Tibial nerve (tissue), 4 donors: Measurements from ENCODE around the gene SLC40A1.

Source experiments
- CTCF ChIP-seq, 5 experiments: fragments of 200-600 bp in 3 of 5; fragments of 450-650 bp in 2 of 5; sonication (generic) in 3 of 5; IDR thresholded peaks; one replicate each; pipeline ENCODE4 v1.5.1; 2016 to 2019; ENCODE audit warnings: antibody characterized with exemption in 5 of 5, mild to moderate bottlenecking in 3 of 5, moderate library complexity in 2 of 5
- EP300 ChIP-seq, 2 donors: sonication (generic); formaldehyde crosslinking; IDR thresholded peaks; one replicate each; pipeline ENCODE4 v1.6.1; 2017; ENCODE audit warnings: antibody characterized with exemption in 2 of 2, mild to moderate bottlenecking in 1 of 2
- POLR2A ChIP-seq, 2 donors: fragments of 450-650 bp; IDR thresholded peaks; one replicate each; pipeline ENCODE4 v1.6.1; 2017; ENCODE audit warnings: antibody characterized with exemption in 2 of 2, mild to moderate bottlenecking in 2 of 2, moderate library complexity in 2 of 2

GRCh38 chr2:189521699-189522434 is 58.7 kb downstream of the SLC40A1 start:
- TF ChIP-seq POLR2A (IDR thresholded peaks at IDR 0.05) = no peak
- no peak for TF ChIP-seq CTCF (IDR thresholded peaks at IDR 0.05)
- TF ChIP-seq EP300 (IDR thresholded peaks at IDR 0.05) = no peak
